Ovary (tissue), 9 donors: ENCODE data around the gene PGP. TPM values are rescaled to one million over a fixed set of nuclear protein-coding genes. Genes with fewer than 3 reads are reported as not detected.

ENCODE experiments used
- DNase-seq, 5 donors: peaks; one replicate each; pipeline ENCODE4 v3.0.0-alpha.2; 2019 to 2020
- H3K27ac ChIP-seq, 2 donors: fragments of 200-600 bp; one replicate each; pipeline versions ENCODE4 v1.5.1 to v1.8.0; 2019 to 2022
- H3K27me3 ChIP-seq: fragments of 200-600 bp; one replicate; pipeline ENCODE4 v1.8.0; 2022
- H3K36me3 ChIP-seq: fragments of 200-600 bp; sonication (generic); one replicate; pipeline ENCODE4 v1.5.1; 2019
- H3K4me1 ChIP-seq: one replicate; pipeline ENCODE4 v1.8.1; 2013; ENCODE audit warnings: mild to moderate bottlenecking, moderate library complexity; ENCODE audit not compliant: insufficient read depth
- H3K4me3 ChIP-seq: fragments of 200-600 bp; sonication (generic); one replicate; pipeline ENCODE4 v1.5.1; 2017
- H3K9me3 ChIP-seq, 2 donors: fragments of 200-600 bp in 1 of 2; sonication (generic) in 1 of 2; one replicate each; pipeline versions ENCODE4 v1.5.1 to v1.8.1; 2013 to 2019; ENCODE audit warnings: mild to moderate bottlenecking in 1 of 2, moderate library complexity in 1 of 2
- EP300 ChIP-seq: sonication (generic); formaldehyde crosslinking; IDR thresholded peaks from one replicate; pipeline ENCODE4 v1.6.1; 2017; ENCODE audit warnings: antibody characterized with exemption
- POLR2A ChIP-seq: fragments of 450-650 bp; IDR thresholded peaks from one replicate; pipeline ENCODE4 v1.6.1; 2017; ENCODE audit warnings: antibody characterized with exemption, mild to moderate bottlenecking, moderate library complexity
- WGBS, 3 donors: extraction: QIAGEN DNeasy Blood & Tissue Kit in 1 of 3; methylation state at CpG; one replicate each; pipeline versions ENCODE4 v1.1.5 to v1.1.7; 2013 to 2017; 5-methylcytosine and 5-hydroxymethylcytosine counted together
- intact Hi-C, 4 donors: fragments of 100-400 bp; cut with DNase I; formaldehyde crosslinking; loops; one replicate each; pipeline versions ENCODE4 v1.11.0 to v1.15.1; 2022 to 2023
- polyA plus RNA-seq, 2 donors: library from polyadenylated mRNA; stranded (reverse); fragments of 200-250 nt in 1 of 2; fragments of 350-450 nt in 1 of 2; fragmentation: Illumina TruSeq in 1 of 2; extraction: RNeasy Lipid Tissue Mini Kit (QIAGEN cat#74804) in 1 of 2; gene quantifications; one replicate each; pipeline ENCODE4 v1.2.3, GENCODE V29; 2013 to 2014
- total RNA-seq, 7 donors: library from RNA; depleted of rRNA in 2 of 7; stranded (reverse); fragments of >200 nt in 2 of 7; fragmentation: NEBNext Ultra II Directional in 3 of 7; extraction: Animal tissue kit (Norgen Biotek cat#: 25700) in 3 of 7; gene quantifications; one replicate each; pipeline versions ENCODE4 v1.1.0 to v1.2.4, GENCODE V29; 2016 to 2023
- TF ChIP-seq, protein P1 (sequence below), 3 donors: fragments of 450-650 bp in 2 of 3; fragments of 200-600 bp in 1 of 3; IDR thresholded peaks; one replicate each; pipeline versions ENCODE4 v1.5.1 to v1.8.0; 2016 to 2022; ENCODE audit warnings: antibody characterized with exemption in 3 of 3, mild to moderate bottlenecking in 1 of 3
- donor health status: DM: no; HTN: no; CAD: no; lungs with moderate emphysema.
- donor health status: DM: no; HTN: no; CAD: no.
- donor health status: Bipolar disorder and iron deficiency.
- donor health status: DM: yes; HTN: yes; CAD: no.
- donor health status: DM: no; HTN: no; CAD: no.
- donor health status: DM: yes; HTN: yes; CAD: no.

Gene PGP
- total and polyA plus RNA-seq, 9 donors = 2.5 to 12.3 (median 6.9) TPM

- Histone ChIP-seq H3K27ac (no peak overlapping the region), H3K36me3 (no peaks in the 10 kb centered on the region), H3K9me3 (no peaks in the 10 kb centered on the region), H3K4me3 (no peak overlapping the region), H3K27me3 (no peaks in the 10 kb centered on the region), H3K4me1 (no peaks in the 10 kb centered on the region)
- TF ChIP-seq POLR2A (no peak), EP300 (no peak)
- TF ChIP-seq, protein P1, sequence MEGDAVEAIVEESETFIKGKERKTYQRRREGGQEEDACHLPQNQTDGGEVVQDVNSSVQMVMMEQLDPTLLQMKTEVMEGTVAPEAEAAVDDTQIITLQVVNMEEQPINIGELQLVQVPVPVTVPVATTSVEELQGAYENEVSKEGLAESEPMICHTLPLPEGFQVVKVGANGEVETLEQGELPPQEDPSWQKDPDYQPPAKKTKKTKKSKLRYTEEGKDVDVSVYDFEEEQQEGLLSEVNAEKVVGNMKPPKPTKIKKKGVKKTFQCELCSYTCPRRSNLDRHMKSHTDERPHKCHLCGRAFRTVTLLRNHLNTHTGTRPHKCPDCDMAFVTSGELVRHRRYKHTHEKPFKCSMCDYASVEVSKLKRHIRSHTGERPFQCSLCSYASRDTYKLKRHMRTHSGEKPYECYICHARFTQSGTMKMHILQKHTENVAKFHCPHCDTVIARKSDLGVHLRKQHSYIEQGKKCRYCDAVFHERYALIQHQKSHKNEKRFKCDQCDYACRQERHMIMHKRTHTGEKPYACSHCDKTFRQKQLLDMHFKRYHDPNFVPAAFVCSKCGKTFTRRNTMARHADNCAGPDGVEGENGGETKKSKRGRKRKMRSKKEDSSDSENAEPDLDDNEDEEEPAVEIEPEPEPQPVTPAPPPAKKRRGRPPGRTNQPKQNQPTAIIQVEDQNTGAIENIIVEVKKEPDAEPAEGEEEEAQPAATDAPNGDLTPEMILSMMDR (IDR thresholded peaks at IDR 0.05) = no peak
- intact Hi-C loops = no loop called here
- 75 to 78% (median 77%) methylated on average over 22 to 24 of the region's 24 CpGs for WGBS, 3 donors
- DNase-seq = no peak
Measured at GRCh38 chr16:2190002-2190658, 24.5 kb downstream of the PGP start.

GRCh38 chr16:2189252-2189893, 25.3 kb downstream of the PGP start:
- intact Hi-C loops = no loop called here
- Histone ChIP-seq H3K4me1 (no peaks in the 10 kb centered on the region), H3K9me3 (no peaks in the 10 kb centered on the region), H3K4me3 (no peak overlapping the region), H3K27me3 (no peaks in the 10 kb centered on the region), H3K27ac (no peak overlapping the region), H3K36me3 (no peaks in the 10 kb centered on the region)
- no peak for DNase-seq
- TF ChIP-seq POLR2A = no peak
- TF ChIP-seq, protein P1 (IDR thresholded peaks at IDR 0.05) = no peak
- TF ChIP-seq EP300 = no peak
- 85 to 92% (median 87%) methylated on average over 24 to 25 of the region's 25 CpGs for WGBS, 3 donors

GRCh38 chr16:2188395-2188794, 26.2 kb downstream of the PGP start:
- no peak overlapping the region for H3K4me3 ChIP-seq
- H3K4me1 ChIP-seq = no peaks in the 10 kb centered on the region
- DNase-seq = no peak
- H3K9me3 ChIP-seq = no peaks in the 10 kb centered on the region
- no peak for TF ChIP-seq POLR2A
- TF ChIP-seq, protein P1 (IDR thresholded peaks at IDR 0.05) = no peak
- TF ChIP-seq EP300 = no peak
- intact Hi-C loops = no loop called here
- 93 to 96% (median 95%) methylated on average over 8 of the region's 8 CpGs for WGBS, 3 donors
- H3K27ac ChIP-seq = no peak overlapping the region
- H3K36me3 ChIP-seq = no peaks in the 10 kb centered on the region
- no peaks in the 10 kb centered on the region for H3K27me3 ChIP-seq

GRCh38 chr16:2187212-2187611, 27.4 kb downstream of the PGP start:
- 67 to 73% (median 72%) methylated on average over 17 of the region's 17 CpGs for WGBS, 3 donors
- DNase-seq = no peak
- Histone ChIP-seq H3K27ac (no peak overlapping the region), H3K36me3 (no peaks in the 10 kb centered on the region), H3K4me1 (no peaks in the 10 kb centered on the region), H3K27me3 (no peaks in the 10 kb centered on the region), H3K4me3 (no peak overlapping the region), H3K9me3 (no peaks in the 10 kb centered on the region)
- TF ChIP-seq POLR2A (no peak), EP300 (no peak)
- TF ChIP-seq, protein P1 (IDR thresholded peaks at IDR 0.05) = no peak
- intact Hi-C loops = no loop called here
